ENCODE data around the gene OBSL1.

OBSL1 gene

GRCh38 chr2:219570924-219571310, 422 bp downstream of the OBSL1 start:
- TF ChIP-seq EP300 (IDR thresholded peaks at IDR 0.05; ENCODE audit: borderline replicate concordance) = no peak
- TF ChIP-seq FOXM1 (IDR thresholded peaks at IDR 0.05; ENCODE audit: borderline replicate concordance, low read depth) = no peak
- TF ChIP-seq, protein P1, sequence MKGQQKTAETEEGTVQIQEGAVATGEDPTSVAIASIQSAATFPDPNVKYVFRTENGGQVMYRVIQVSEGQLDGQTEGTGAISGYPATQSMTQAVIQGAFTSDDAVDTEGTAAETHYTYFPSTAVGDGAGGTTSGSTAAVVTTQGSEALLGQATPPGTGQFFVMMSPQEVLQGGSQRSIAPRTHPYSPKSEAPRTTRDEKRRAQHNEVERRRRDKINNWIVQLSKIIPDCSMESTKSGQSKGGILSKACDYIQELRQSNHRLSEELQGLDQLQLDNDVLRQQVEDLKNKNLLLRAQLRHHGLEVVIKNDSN (IDR thresholded peaks at IDR 0.05) = no peak
- no peak for TF ChIP-seq TAF1 (IDR thresholded peaks at IDR 0.05; ENCODE audit: low read depth)
- no peak for TF ChIP-seq TCF12 (IDR thresholded peaks at IDR 0.05; ENCODE audit: low read depth)
- no peak for TF ChIP-seq CREB1 (IDR thresholded peaks at IDR 0.05; ENCODE audit: low read depth)
- no peak for TF ChIP-seq REST (IDR thresholded peaks at IDR 0.05; ENCODE audit: low read depth)
- TF ChIP-seq, protein P2, sequence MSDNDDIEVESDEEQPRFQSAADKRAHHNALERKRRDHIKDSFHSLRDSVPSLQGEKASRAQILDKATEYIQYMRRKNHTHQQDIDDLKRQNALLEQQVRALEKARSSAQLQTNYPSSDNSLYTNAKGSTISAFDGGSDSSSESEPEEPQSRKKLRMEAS (IDR thresholded peaks at IDR 0.05) = no peak; the same call in 1 of the 2 replicates
- no peak for TF ChIP-seq NFIC (IDR thresholded peaks at IDR 0.05)
- no peak for TF ChIP-seq CEBPB (IDR thresholded peaks at IDR 0.05)
- no peak; the same call in 1 of the 2 replicates for TF ChIP-seq ZBTB7A (IDR thresholded peaks at IDR 0.05; ENCODE audit: low read depth)
- TF ChIP-seq TEAD4 (IDR thresholded peaks at IDR 0.05) = no peak
- TF ChIP-seq YY1 (IDR thresholded peaks at IDR 0.05; ENCODE audit: low read depth) = no peak
- TF ChIP-seq EGR1 (IDR thresholded peaks at IDR 0.05) = no peak
- TF ChIP-seq RAD21 (IDR thresholded peaks at IDR 0.05; ENCODE audit: low read depth) = no peak

- no peak for TF ChIP-seq TEAD4 (IDR thresholded peaks at IDR 0.05)
- TF ChIP-seq CREB1 (IDR thresholded peaks at IDR 0.05; ENCODE audit: low read depth) = no peak
- 0 out of 2 replicates have a peak, but pooled peaks have one; percentile 37 for TF ChIP-seq ZBTB7A (IDR thresholded peaks at IDR 0.05; ENCODE audit: low read depth)
Observed at GRCh38 chr2:219570194-219570923, 980 bp downstream of the OBSL1 start.

GRCh38 chr2:219569635-219570034, 1.7 kb downstream of the OBSL1 start:
- TF ChIP-seq, protein P2 (IDR thresholded peaks at IDR 0.05) = no peak
- TF ChIP-seq REST (IDR thresholded peaks at IDR 0.05; ENCODE audit: low read depth) (no peak), FOXM1 (IDR thresholded peaks at IDR 0.05; ENCODE audit: borderline replicate concordance, low read depth) (no peak), ZBTB7A (IDR thresholded peaks at IDR 0.05; ENCODE audit: low read depth) (no peak), TAF1 (IDR thresholded peaks at IDR 0.05; ENCODE audit: low read depth) (no peak), NFIC (IDR thresholded peaks at IDR 0.05) (no peak), TCF12 (IDR thresholded peaks at IDR 0.05; ENCODE audit: low read depth) (no peak), EGR1 (IDR thresholded peaks at IDR 0.05) (no peak), CREB1 (IDR thresholded peaks at IDR 0.05; ENCODE audit: low read depth) (no peak), EP300 (IDR thresholded peaks at IDR 0.05; ENCODE audit: borderline replicate concordance) (no peak), CEBPB (IDR thresholded peaks at IDR 0.05) (no peak)
- TF ChIP-seq, protein P1 (IDR thresholded peaks at IDR 0.05) = no peak

DNA sequence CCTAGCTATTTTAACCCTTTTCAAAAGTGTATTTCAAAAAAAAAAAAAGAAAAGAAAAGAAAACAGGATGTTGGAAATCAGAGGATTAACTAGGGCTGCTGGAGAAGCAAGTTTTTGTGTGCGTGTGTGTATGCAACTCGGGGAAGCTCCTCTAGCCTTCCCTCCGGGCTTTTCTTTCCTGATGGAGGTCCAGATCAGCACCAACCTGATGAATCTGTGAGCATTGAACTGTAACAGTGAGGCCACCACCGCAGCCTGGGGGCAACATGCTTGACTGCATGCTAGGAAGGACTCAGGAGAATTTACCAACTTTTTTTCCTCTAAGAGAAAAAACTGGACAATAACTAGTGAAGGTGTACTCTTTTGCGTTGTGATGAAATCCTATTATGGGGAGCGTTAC, 2.3 kb downstream of the OBSL1 start:
- TF ChIP-seq, protein P2 (IDR thresholded peaks at IDR 0.05) = no peak
- no peak for TF ChIP-seq RAD21 (IDR thresholded peaks at IDR 0.05; ENCODE audit: low read depth)
- TF ChIP-seq, protein P1 (IDR thresholded peaks at IDR 0.05) = no peak

DNA sequence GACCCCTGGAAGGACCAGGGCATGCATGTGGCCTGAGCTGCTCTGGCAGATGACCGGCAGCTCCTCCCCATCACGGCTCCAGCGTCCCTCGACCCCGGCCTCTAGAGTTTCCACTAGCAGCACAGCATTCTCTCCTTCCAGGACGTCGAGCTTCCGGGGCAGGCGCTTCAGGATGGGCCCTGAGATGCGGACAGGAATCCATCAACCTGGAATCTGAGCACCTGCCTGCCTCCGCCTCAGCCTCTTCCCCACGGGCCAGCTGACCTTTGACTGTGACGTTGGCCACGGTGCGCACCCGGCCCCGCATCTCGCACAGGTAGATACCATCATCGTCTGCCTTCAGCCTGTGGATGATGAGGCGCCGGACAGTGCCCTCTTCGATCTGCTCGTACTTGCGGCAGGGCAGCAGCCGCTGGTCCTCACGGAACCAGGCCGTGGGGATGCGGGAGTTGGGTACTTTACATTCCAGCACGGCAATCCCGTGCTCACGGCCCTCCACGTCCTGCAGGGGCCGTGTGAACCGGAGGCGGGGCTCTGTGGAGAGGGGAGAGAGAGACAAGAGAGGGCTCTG, 3.5 kb downstream of the OBSL1 start:
- no peak for TF ChIP-seq REST (IDR thresholded peaks at IDR 0.05; ENCODE audit: low read depth)
- TF ChIP-seq TCF12 (IDR thresholded peaks at IDR 0.05; ENCODE audit: low read depth) = no peak
- TF ChIP-seq YY1 (IDR thresholded peaks at IDR 0.05; ENCODE audit: low read depth) = no peak
- TF ChIP-seq TAF1 (IDR thresholded peaks at IDR 0.05; ENCODE audit: low read depth) = no peak
- TF ChIP-seq, protein P2 (IDR thresholded peaks at IDR 0.05) = no peak
- no peak for TF ChIP-seq EP300 (IDR thresholded peaks at IDR 0.05; ENCODE audit: borderline replicate concordance)
- no peak for TF ChIP-seq CEBPB (IDR thresholded peaks at IDR 0.05)
- no peak for TF ChIP-seq NFIC (IDR thresholded peaks at IDR 0.05)
- no peak for TF ChIP-seq TEAD4 (IDR thresholded peaks at IDR 0.05)
- no peak for TF ChIP-seq EGR1 (IDR thresholded peaks at IDR 0.05)
- TF ChIP-seq FOXM1 (IDR thresholded peaks at IDR 0.05; ENCODE audit: borderline replicate concordance, low read depth) = no peak
- TF ChIP-seq, protein P1 (IDR thresholded peaks at IDR 0.05) = no peak
- no peak for TF ChIP-seq CREB1 (IDR thresholded peaks at IDR 0.05; ENCODE audit: low read depth)
- no peak for TF ChIP-seq RAD21 (IDR thresholded peaks at IDR 0.05; ENCODE audit: low read depth)
- TF ChIP-seq ZBTB7A (IDR thresholded peaks at IDR 0.05; ENCODE audit: low read depth) = no peak
